GM18873 (cell line): Measurements from ENCODE around the gene ZBTB20.
"Not testable (repeated sequence)": the region's sequence is repeated elsewhere in the genome, so short reads cannot be mapped to it uniquely, and the experiment has no call there.

Source experiments
- ATAC-seq: cut with Tn5 transposase; IDR thresholded peaks from one replicate; pipeline ENCODE4 v1.9.1; 2021; ENCODE audit warnings: mild to moderate bottlenecking, moderate library complexity, moderate number of reproducible peaks; ENCODE audit not compliant: unreplicated experiment, low FRiP score

The ZBTB20 gene

DNA sequence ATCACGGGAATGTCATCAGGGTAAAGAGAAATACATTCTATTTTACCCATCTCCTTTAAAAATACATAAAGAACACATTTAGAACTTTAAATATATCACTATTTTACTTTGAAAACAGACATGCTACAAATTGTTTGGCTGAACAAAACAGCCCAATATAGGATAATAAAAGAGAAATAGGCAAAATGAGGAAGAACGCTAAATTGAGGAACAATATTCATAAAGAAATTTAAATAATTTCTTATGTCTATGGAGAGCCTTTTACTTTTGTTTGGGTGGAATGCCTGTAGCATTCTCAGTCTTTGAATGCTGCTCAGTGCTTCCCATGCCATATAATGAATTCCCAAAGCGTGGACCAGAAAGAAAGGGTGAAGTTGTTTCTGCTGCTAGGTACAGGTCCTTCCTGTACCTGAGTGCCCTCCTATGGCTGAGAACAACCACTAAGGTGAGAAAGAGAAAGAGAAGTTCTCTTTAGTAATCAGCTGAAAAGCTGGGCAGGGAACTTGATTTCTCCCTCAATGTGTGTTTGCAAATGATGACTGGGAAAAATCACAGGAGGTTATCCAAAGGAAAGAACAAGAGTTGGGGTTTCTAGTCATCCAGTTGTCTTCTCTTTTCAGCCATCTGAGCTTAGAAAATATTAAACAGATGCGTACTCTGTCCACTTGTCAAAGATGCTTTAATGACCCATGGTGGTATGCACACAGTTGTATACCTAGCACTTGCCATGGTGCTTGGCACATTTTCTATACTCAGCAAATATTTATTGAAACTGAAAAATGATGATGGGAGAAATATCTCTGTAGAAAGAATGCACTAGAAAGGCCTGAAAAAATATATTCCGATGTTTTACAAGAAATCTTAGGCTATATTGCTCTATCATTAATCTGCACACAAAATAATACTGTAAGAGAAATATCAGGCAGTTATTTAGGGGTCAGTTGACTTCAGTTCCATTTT, 448.7 kb downstream of the ZBTB20 start:
- no peak for ATAC-seq

- no peak for ATAC-seq
Measured at GRCh38 chr3:114697401-114697800, 449.7 kb downstream of the ZBTB20 start.

DNA sequence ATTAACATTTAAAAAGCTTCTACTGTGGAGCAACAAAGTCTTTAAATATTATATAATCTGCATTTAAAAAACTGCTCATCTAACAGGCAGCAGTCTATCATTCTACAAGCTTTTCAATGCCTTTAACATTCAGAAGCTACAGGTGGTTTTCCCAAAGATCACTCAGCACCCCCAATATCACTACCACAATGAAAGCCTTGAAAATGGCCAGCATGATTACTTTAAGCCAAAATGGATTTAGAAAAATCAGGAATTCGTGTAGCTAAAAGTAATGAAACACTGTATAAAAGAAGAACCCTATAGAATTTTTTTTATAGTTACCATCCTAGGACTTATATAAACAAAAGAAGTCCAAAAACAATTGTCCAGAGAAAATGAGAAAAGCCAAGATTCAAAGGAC, 452.8 kb downstream of the ZBTB20 start:
- ATAC-seq, result no peak

GRCh38 chr3:114691871-114692270, 455.2 kb downstream of the ZBTB20 start:
- ATAC-seq, result no peak

- ATAC-seq, result no peak
Measured at GRCh38 chr3:114690911-114691310, 456.2 kb downstream of the ZBTB20 start.

DNA sequence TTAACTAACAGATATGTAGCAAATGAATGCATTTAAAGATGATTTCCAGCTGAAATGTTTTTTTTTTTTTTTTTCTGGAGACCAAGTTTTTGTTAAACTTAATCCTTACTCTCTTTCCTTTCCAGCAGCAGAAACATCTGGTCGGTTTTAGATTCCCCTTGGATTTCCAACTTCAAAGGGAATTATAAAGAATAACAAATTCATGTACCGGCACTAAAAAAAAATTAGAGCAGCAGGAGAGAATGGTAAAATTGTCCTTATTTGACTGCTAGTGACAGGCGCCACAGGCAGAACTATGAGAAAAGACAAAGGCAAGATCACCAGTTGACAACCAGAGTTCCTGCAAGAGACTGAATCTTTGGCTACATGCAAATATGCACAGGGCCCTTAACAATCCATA, 459.9 kb downstream of the ZBTB20 start:
- no peak for ATAC-seq

DNA sequence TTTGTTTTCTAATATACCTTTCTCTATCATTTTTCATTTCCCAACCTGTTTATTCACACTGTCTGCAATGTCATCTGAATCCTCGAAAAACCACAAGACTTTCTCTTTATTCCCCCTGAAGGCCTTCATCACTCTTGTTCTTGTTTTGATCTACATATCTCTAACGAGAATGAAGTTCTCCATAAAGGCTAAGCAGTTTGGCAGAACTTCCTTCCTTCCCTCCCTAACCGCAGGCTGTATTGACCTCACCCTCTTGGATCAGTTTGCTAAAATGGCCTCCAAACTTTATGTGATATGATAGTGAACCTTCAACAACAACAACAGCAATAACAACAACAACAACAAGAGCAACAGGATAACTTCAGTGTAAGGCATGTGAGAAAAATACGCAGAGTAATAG, 460.5 kb downstream of the ZBTB20 start:
- no peak for ATAC-seq

- ATAC-seq, result no peak
Measured at GRCh38 chr3:114685161-114685560, 461.9 kb downstream of the ZBTB20 start.

GRCh38 chr3:114680299-114680698, 466.8 kb downstream of the ZBTB20 start:
- ATAC-seq, result no peak

DNA sequence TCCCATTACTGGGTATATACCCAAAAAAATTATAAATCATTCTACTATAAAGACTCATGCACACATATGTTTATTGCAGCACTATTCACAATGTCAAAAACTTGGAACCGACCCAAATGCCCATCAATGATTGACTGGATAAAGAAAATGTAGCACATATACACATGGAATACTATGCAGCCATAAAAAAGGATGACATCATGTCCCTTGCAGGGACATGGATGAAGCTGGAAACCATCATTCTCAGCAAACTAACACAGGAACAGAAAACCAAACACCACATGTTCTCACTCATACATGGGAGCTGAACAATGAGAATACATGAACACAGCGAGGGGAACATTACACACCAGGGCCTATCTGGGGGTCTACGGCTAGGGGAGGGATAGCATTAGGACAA, 467.3 kb downstream of the ZBTB20 start:
- not testable (repeated sequence) for ATAC-seq

DNA sequence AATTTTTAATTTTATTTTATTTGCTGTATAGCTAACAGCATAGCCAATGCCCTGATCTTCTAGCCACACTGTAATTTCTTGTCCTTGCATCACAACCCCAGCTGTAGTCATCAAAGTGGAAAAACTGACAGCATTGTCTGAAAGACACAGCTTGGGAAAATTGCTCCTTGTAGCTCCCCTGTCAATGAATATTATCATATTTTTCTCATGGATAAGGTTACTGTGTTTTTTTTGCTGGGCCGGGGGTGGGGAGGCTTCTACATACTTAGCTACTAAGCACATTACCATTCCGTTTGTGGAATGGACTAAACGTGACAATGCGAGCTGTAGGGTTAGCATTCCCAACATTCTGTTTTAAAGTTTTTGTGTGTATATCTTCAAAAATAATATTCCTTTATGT, 472.0 kb downstream of the ZBTB20 start:
- ATAC-seq, result no peak

DNA sequence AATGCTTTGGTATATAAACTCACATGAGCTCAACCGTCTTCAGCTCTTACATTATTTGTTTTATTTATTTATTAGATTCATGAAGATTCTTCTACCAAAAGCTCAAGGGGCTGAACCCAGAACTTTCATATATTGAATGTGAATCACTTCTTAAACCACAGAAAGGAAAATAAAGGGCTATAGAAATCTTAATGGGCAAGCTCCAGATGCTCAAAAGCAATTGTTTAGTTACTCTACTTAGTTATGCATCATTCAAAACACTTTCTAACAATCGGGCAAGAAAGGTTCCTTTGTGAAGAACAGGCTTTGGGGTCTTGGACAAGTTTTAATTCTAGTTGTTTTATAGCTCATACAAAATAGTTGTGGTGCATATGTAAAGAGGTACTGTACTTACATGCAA, 473.1 kb downstream of the ZBTB20 start:
- no peak for ATAC-seq

- ATAC-seq, result no peak
Measured at GRCh38 chr3:114673481-114673880, 473.6 kb downstream of the ZBTB20 start.

DNA sequence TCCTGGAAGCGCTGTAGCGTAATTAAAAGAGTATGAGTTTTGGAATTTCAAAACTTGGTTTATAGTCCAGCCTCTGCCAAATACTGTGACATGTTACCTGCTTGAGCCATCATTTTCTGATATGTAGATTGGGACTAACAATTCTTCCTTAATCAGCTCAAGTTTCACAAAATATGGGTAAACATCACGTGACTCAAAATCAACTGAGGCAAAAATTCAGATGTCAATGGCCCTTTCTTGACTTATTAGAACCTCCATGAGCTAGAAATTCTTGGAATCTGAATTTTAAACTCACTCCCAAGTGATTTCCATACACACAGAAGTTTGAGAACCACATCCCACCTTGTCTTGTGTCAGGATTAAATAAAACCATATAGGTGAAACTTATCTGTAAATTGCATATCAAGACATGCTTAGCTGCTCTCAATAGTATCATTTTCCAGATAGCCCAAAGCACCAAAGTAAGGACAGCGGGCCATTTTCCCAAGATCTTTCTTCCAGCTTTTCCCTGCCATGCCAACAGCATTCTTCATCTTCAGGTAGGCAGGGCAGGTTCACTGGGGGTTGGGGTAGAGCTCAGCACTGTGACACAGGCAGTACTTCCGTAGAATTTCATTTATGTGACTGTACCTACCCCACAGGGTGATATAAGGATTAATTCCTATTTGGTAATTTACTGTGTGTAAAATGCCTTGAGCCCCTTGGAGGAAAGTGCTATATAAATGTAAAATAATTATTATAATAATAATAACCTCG, 474.2 kb downstream of the ZBTB20 start:
- no peak for ATAC-seq

DNA sequence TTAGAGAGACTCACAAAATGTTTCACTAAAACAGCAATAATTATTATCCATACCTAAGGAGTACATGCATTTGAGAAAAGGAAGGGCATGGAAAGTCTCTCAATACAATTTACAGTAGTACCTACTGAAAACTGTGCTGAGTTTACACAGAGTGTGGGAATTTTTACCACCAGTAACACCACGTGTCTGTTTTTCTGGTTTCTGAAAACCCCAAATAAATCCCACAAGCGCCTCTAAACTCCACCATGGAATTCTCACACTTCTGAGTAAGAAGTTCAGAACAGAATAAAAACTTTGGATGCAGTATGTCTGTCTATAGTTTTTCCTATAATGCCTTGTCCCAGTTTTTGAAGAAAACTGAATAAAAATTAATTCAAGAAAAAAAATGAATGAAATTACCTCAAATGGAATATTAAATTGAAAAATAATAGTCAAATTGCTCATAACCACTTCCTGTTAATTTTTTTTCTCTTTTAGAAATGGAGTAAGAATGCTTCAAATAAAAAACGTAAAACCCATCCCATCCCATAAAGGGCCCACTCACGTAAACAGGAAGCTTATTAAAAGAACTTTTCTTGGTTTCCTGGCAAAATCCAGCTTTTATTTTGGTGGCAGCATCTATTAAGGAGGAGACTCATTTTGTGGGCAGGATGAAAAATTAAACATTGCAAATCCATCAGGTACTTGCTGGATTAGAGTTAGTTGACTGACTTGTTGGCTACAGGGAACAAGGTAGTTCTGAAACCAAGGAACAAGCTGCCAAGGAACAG, 475.2 kb downstream of the ZBTB20 start:
- ATAC-seq, result no peak

- no peak for ATAC-seq
Measured at GRCh38 chr3:114669614-114670013, 477.5 kb downstream of the ZBTB20 start.

DNA sequence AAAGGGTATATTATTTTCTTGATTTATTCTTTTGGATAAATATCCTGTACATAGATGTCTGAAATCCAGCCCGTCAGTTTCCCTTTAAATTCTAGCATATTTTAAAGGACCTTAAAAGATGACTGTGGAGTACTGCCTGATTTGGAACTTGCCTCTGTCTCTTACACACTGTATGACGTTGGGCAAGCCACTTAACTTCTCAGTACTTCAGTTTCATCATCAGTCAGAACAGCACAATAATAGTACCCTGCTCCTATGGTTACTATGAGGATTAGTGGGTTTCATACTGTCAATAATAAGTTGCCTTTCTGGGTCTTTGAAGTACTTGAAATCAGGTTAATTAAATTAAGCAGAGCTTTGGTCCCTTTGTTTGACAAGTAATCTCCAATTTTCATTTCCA, 479.0 kb downstream of the ZBTB20 start:
- no peak for ATAC-seq

DNA sequence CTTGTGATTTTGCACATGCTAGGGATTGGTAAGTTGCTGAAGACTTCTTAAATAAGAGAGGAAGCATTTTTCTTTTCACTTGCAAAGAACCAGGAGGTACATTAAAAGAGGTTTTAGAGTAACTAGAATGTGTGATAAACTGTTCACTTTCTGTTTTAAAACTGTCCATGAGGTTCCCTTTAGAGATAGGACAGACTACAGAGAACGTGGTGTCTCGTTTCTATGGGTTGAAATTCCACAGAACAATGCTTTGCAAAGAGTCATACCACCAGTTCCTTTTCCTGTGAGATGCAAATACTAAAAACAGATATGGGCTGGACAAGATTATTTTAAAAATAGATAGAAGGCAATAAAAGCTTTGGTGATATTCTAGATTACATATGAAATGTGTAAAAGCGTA, 480.5 kb downstream of the ZBTB20 start:
- ATAC-seq, result no peak

DNA sequence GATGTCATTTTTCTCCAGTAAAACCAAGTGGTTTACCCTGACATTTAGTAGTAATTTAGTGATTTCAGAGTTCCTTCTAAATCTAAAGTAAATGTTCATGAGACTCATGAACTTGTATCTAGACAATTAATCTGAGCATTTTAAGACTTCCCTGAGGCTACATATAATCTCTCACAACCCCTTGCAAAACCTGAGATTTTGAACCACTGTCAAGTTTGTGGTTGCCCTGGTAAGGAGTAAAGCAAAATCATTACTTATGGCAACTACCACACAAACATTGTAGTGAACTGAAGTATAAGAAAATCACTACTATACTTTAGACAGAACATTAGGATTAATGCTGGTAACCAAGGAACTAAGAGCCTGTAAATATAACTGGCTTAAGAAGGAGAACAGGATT, 483.1 kb downstream of the ZBTB20 start:
- no peak for ATAC-seq

GRCh38 chr3:114660808-114661207, 486.3 kb downstream of the ZBTB20 start:
- ATAC-seq, result no peak

GRCh38 chr3:114660124-114660523, 487.0 kb downstream of the ZBTB20 start:
- no peak for ATAC-seq
